HFFc6 (cell line): ENCODE data around the gene PIGU. TPM values are rescaled to one million over a fixed set of nuclear protein-coding genes. Genes with fewer than 3 reads are reported as not detected.
A peak's percentile ranks its signal among the peaks of the same experiment; 100 is the strongest.

Experiments used
- DNase-seq: peaks from one replicate; pipeline ENCODE4 v3.0.0-alpha.2; 2018
- H3K27ac Mint-ChIP-seq: 2 replicates; pipeline ENCODE4 v1.8.0; 2020; ENCODE audit warnings: mild to moderate bottlenecking, mixed read lengths
- H3K27me3 Mint-ChIP-seq: 2 replicates; pipeline ENCODE4 v1.8.0; 2021; ENCODE audit warnings: mild to moderate bottlenecking, moderate library complexity, mixed read lengths; ENCODE audit not compliant: insufficient read depth
- H3K36me3 Mint-ChIP-seq: 2 replicates; pipeline ENCODE4 v1.8.0; 2021; ENCODE audit warnings: low read depth, mixed read lengths
- H3K4me1 Mint-ChIP-seq: 2 replicates; pipeline ENCODE4 v1.8.0; 2020; ENCODE audit warnings: low read depth, mixed read lengths
- H3K4me3 Mint-ChIP-seq: 2 replicates; pipeline ENCODE4 v1.8.0; 2020; ENCODE audit warnings: mild to moderate bottlenecking, moderate library complexity, mixed read lengths
- H3K9me3 Mint-ChIP-seq: 2 replicates; pipeline ENCODE4 v1.8.0; 2020; ENCODE audit warnings: mild to moderate bottlenecking, mixed read lengths
- total RNA-seq, 6 experiments: library from RNA; stranded (reverse); fragmentation: NEBNext Ultra II Directional; extraction: Animal tissue kit (Norgen Biotek cat#: 25700); gene quantifications; 2 replicates in 1 of 6; 3 replicates in 5 of 6; pipeline ENCODE4 v1.2.3, GENCODE V29; 2021
- TF ChIP-seq, protein P1 (sequence below): fragments of 200-600 bp; sonication (generic); IDR thresholded peaks from 2 replicates; pipeline ENCODE4 v1.5.0; 2021; ENCODE audit warnings: antibody characterized with exemption, mild to moderate bottlenecking

The PIGU gene
- total RNA-seq, 6 experiments from 2014 or later, result 22.5 to 28.9 (median 24.9) TPM

DNA sequence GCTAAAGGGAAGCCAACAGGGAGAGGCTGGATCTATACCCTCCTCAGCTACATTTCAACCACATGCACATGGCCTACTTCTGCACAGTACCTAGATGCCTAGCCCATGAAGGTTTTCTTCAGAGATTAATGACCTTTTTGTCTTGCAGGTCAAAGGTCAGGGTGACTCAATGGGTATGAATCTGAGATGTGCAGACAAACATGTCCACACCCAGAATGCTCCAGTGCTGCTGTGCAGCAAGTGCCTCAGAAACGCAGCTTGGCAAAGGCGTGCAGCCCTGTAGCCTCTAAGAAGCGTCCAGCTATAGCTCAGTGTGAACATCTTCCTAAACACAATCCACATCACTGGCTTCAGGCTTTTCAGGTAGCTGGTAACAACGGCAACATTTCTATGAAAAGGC is 94.0 kb downstream of the PIGU start:
- DNase-seq, result no peak
- TF ChIP-seq, protein P1, sequence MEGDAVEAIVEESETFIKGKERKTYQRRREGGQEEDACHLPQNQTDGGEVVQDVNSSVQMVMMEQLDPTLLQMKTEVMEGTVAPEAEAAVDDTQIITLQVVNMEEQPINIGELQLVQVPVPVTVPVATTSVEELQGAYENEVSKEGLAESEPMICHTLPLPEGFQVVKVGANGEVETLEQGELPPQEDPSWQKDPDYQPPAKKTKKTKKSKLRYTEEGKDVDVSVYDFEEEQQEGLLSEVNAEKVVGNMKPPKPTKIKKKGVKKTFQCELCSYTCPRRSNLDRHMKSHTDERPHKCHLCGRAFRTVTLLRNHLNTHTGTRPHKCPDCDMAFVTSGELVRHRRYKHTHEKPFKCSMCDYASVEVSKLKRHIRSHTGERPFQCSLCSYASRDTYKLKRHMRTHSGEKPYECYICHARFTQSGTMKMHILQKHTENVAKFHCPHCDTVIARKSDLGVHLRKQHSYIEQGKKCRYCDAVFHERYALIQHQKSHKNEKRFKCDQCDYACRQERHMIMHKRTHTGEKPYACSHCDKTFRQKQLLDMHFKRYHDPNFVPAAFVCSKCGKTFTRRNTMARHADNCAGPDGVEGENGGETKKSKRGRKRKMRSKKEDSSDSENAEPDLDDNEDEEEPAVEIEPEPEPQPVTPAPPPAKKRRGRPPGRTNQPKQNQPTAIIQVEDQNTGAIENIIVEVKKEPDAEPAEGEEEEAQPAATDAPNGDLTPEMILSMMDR, result no peak
- no peak overlapping the region for H3K4me3 Mint-ChIP-seq
- no peak overlapping the region for H3K27ac Mint-ChIP-seq
- no peaks in the 10 kb centered on the region for H3K9me3 Mint-ChIP-seq
- H3K27me3 Mint-ChIP-seq, result no peaks in the 10 kb centered on the region
- H3K4me1 Mint-ChIP-seq, result peaks cover 53% of the 10 kb centered on the region
- H3K36me3 Mint-ChIP-seq, result no peaks in the 10 kb centered on the region

DNA sequence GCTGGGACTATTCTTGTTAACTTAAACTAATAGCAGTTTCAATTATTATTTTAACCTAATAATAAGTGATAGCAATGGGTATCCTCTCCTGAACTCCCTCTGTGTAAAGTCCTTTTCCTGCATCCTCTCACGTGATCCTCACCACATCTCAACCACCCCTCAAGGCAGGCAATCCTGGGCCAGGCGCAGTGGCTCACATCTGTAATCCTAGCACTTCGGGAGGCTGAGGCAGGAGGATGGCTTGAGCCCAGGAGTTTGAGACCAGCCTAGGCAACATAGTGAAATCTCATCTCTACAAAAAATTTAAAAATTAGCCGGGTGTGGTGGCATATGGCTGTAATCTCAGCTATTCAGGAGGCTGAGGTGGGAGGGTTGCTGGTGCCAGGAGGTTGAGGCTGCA is 94.7 kb downstream of the PIGU start:
- H3K9me3 Mint-ChIP-seq, result no peaks in the 10 kb centered on the region
- no peaks in the 10 kb centered on the region for H3K27me3 Mint-ChIP-seq
- H3K36me3 Mint-ChIP-seq, result no peaks in the 10 kb centered on the region
- peak overlapping the region; percentile 93 for H3K27ac Mint-ChIP-seq
- TF ChIP-seq, protein P1, result no peak
- H3K4me1 Mint-ChIP-seq, result peaks cover 53% of the 10 kb centered on the region
- no peak for DNase-seq
- H3K4me3 Mint-ChIP-seq, result no peak overlapping the region

DNA sequence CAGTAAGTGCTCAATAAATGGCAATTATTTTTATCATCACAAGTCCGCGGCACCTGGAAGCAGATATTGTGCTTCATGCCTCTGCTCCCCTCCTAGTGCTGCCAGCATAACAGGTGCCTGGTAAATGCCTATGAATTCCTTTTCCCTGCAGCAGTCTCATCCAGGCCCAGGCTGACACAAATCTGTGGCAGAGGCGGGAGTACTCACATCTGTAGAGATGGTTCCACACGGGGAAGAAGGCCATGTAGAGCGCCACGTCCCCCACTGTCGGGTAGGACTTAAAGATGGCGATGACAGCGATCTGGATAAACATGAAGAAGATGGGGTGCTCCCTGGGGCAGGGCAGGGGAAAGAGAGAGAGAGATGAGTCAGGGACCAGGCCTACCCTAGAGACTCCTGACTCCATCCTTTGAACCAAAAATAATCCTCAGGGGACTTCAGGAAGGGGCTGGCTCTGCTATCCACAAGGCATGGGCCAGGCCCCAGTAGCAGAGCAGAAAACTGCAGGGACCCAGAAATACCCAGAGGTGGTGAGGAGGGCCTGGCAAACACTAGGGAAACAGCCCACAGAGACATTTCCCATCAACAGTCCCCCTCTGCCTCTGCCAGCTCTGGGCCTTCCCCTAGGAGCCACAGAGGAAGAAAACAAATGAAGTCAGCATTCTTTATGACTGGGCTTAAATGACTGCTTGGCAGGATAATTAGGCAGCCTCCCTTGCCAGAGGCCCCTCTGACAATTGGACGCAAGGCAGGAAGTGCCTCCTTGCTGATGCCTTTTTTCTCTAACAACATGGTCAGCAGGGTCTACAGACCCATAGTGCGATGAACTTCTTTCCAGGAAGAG is 95.3 kb downstream of the PIGU start:
- peak overlapping the region; percentile 93 for H3K27ac Mint-ChIP-seq
- peak; percentile 54 for DNase-seq

DNA sequence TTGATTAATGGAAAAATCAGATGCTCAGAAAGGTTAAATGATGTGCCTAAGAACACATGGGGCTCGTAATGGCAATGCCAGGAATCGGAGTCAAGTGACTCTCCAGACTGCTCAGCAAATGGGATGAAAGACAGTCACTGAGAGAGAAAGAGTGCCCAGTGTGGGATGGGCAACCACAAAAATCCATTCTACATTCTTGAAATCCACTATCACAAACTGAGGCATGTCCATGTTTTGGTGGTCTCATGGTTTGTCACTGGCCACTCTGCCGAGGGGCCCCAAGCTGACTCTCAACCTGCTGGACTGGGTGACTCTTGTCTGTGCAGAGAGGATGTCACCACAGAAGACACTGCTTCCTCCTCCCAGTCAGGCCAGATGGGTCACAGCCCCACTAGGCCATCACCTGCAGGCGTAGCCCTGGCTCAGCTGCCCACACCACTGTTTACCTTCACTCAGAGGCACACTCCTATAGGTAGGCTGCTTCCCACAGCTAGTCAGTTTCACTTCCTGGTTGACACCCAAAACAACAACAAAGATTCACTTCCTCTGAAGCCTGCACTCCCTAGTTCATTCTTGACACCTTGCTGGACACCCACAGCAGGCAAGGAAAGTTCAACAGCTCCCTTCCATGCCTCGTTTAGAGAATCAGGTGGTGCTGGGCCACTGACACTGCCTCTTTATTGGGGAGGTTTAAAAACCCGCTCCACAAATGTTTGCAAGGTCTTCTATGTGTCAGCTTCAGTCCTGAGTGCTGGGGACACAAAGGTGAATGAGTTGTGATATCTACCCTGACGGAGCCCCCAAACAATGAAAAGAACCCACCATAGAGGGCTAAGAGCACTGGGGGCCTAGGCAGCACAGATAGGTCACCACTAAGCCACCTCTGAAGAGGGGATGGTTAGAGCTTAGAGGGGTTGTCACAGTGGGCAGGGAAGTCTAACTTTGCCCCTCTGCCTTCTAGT is 96.6 kb downstream of the PIGU start:
- no peak overlapping the region for H3K4me3 Mint-ChIP-seq
- H3K9me3 Mint-ChIP-seq, result no peaks in the 10 kb centered on the region
- peaks cover 53% of the 10 kb centered on the region for H3K4me1 Mint-ChIP-seq
- no peaks in the 10 kb centered on the region for H3K36me3 Mint-ChIP-seq
- peak overlapping the region; percentile 71 for H3K27ac Mint-ChIP-seq
- TF ChIP-seq, protein P1, result no peak
- peak; percentile 50 for DNase-seq
- H3K27me3 Mint-ChIP-seq, result no peaks in the 10 kb centered on the region

More for the DNA sequence above, 95.3 kb downstream of the PIGU start:
- TF ChIP-seq, protein P1, result no peak
- Mint-ChIP-seq H3K4me3 (no peak overlapping the region), H3K27me3 (no peaks in the 10 kb centered on the region), H3K36me3 (no peaks in the 10 kb centered on the region), H3K9me3 (no peaks in the 10 kb centered on the region), H3K4me1 (peaks cover 53% of the 10 kb centered on the region)

DNA sequence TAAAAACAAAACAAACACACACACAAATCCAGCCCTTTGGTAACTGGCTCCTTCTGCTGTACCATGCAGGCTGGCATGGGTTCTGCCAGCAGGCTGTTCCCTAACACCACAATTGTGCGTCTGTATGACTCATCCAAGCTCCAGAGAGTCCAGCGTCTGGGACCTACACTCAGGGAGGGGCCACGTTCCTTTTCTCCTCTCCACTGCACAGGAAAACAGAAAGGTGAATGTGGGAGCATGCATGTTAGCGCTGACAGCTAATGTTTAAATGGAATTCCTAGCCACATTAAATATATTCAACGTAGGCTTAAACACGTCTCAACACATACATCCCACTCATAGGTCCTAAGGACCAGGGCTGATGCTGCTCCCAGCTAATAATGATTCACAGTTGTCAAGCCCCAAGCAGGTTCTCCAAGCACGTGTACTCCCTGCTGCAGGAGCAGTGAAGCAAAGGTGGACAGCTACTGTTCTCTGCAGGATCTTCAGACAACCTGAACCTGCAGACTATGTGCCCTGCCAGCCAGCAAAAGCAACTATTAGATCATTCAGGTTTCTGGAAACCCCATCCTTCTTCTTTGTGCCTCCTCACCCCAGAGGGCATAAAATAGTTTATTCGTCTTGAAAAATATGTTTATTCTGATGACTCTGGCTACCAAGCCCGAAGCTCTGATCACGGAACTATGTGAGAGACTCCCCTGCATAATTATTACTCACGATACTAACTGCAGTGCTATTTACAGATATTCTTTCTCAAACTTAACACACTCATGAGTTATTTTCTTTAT is 97.5 kb downstream of the PIGU start:
- TF ChIP-seq, protein P1, result peak; percentile 79
- no peak overlapping the region for H3K4me3 Mint-ChIP-seq
- H3K27me3 Mint-ChIP-seq, result peaks cover 4% of the 10 kb centered on the region; the same call in 1 of the 2 replicates
- H3K27ac Mint-ChIP-seq, result peak overlapping the region; percentile 71
- H3K36me3 Mint-ChIP-seq, result peaks cover 5% of the 10 kb centered on the region
- peaks cover 53% of the 10 kb centered on the region for H3K4me1 Mint-ChIP-seq
- H3K9me3 Mint-ChIP-seq, result no peaks in the 10 kb centered on the region
- DNase-seq, result peak; percentile 75
